Tibial nerve (tissue), 4 donors: Measurements from ENCODE around the gene FBXW5. TPM values are rescaled to one million over a fixed set of nuclear protein-coding genes. Genes with fewer than 3 reads are reported as not detected.
A peak's percentile ranks its signal among the peaks of the same experiment; 100 is the strongest.

ENCODE experiments used
- DNase-seq, 2 donors: peaks; one replicate each; pipeline ENCODE4 v3.0.0-alpha.2; 2019; ENCODE audit warnings: low spot score in 2 of 2
- H3K27ac ChIP-seq, 4 donors: fragments of 200-600 bp; sonication (generic) in 3 of 4; one replicate each; pipeline ENCODE4 v1.5.1; 2017 to 2019; ENCODE audit warnings: mild to moderate bottlenecking in 1 of 4
- H3K27me3 ChIP-seq, 2 donors: fragments of 200-600 bp; sonication (generic) in 1 of 2; one replicate each; pipeline versions ENCODE4 v1.5.1 to v1.6.0; 2017 to 2019
- H3K36me3 ChIP-seq, 3 donors: fragments of 200-600 bp; sonication (generic); one replicate each; pipeline ENCODE4 v1.5.1; 2018 to 2019
- H3K4me1 ChIP-seq, 4 donors: fragments of 200-600 bp; sonication (generic) in 3 of 4; one replicate each; pipeline ENCODE4 v1.5.1; 2017 to 2019
- H3K4me3 ChIP-seq, 4 donors: fragments of 200-600 bp; sonication (generic) in 3 of 4; one replicate each; pipeline ENCODE4 v1.5.1; 2017 to 2019; ENCODE audit warnings: mild to moderate bottlenecking in 1 of 4, moderate library complexity in 1 of 4
- H3K9me3 ChIP-seq, 4 donors: fragments of 200-600 bp; sonication (generic) in 3 of 4; one replicate each; pipeline ENCODE4 v1.5.1; 2017 to 2019
- CTCF ChIP-seq, 5 experiments: fragments of 200-600 bp in 3 of 5; fragments of 450-650 bp in 2 of 5; sonication (generic) in 3 of 5; IDR thresholded peaks; one replicate each; pipeline ENCODE4 v1.5.1; 2016 to 2019; ENCODE audit warnings: antibody characterized with exemption in 5 of 5, mild to moderate bottlenecking in 3 of 5, moderate library complexity in 2 of 5
- EP300 ChIP-seq, 2 donors: sonication (generic); formaldehyde crosslinking; IDR thresholded peaks; one replicate each; pipeline ENCODE4 v1.6.1; 2017; ENCODE audit warnings: antibody characterized with exemption in 2 of 2, mild to moderate bottlenecking in 1 of 2
- POLR2A ChIP-seq, 2 donors: fragments of 450-650 bp; IDR thresholded peaks; one replicate each; pipeline ENCODE4 v1.6.1; 2017; ENCODE audit warnings: antibody characterized with exemption in 2 of 2, mild to moderate bottlenecking in 2 of 2, moderate library complexity in 2 of 2
- WGBS, 2 donors: methylation state at CpG; one replicate each; pipeline ENCODE4 v1.1.5; 2018; 5-methylcytosine and 5-hydroxymethylcytosine counted together
- total RNA-seq, 4 donors: library from RNA; depleted of rRNA; stranded (reverse); fragments of >200 nt; gene quantifications; one replicate each; pipeline ENCODE4 v1.1.0, GENCODE V29; 2016

FBXW5 gene
- total RNA-seq, 4 donors from 2014 or later, result 138 to 227 (median 193) TPM

GRCh38 chr9:136928591-136928990, 15.9 kb downstream of the FBXW5 start:
- WGBS, 2 donors, result 76 to 77% methylated on average over 5 to 9 of the region's 9 CpGs
- DNase-seq, result no peak
- Histone ChIP-seq H3K4me3 (no peak overlapping the region), H3K36me3 (peaks cover 0 to 37% (median 13%) of the 10 kb centered on the region in 3 donors), H3K4me1 (no peaks in the 10 kb centered on the region), H3K27me3 (no peaks in the 10 kb centered on the region), H3K9me3 (no peaks in the 10 kb centered on the region), H3K27ac (peak overlapping the region in 1 of 4 donors; percentile 3)
- TF ChIP-seq POLR2A (IDR thresholded peaks at IDR 0.05) (no peak), EP300 (IDR thresholded peaks at IDR 0.05) (no peak), CTCF (IDR thresholded peaks at IDR 0.05) (no peak)

GRCh38 chr9:136927343-136928271, 16.9 kb downstream of the FBXW5 start:
- no peaks in the 10 kb centered on the region for H3K27me3 ChIP-seq
- no peak overlapping the region for H3K4me3 ChIP-seq
- TF ChIP-seq CTCF (IDR thresholded peaks at IDR 0.05) (no peak), EP300 (IDR thresholded peaks at IDR 0.05) (no peak), POLR2A (IDR thresholded peaks at IDR 0.05) (no peak)
- 70 to 79% methylated on average over 22 to 23 of the region's 23 CpGs for WGBS, 2 donors
- peaks cover 0 to 37% (median 13%) of the 10 kb centered on the region in 3 donors for H3K36me3 ChIP-seq
- H3K9me3 ChIP-seq, result no peaks in the 10 kb centered on the region
- H3K4me1 ChIP-seq, result no peaks in the 10 kb centered on the region
- peak overlapping the region in 1 of 4 donors; percentile 3 for H3K27ac ChIP-seq
- DNase-seq, result no peak

- H3K27me3 ChIP-seq, result no peaks in the 10 kb centered on the region
- WGBS, 2 donors, result 94 to 97% methylated on average over 13 of the region's 13 CpGs
- TF ChIP-seq POLR2A (IDR thresholded peaks at IDR 0.05) (no peak), CTCF (IDR thresholded peaks at IDR 0.05) (no peak), EP300 (IDR thresholded peaks at IDR 0.05) (no peak)
- no peak overlapping the region for H3K27ac ChIP-seq
- H3K9me3 ChIP-seq, result no peaks in the 10 kb centered on the region
- H3K4me3 ChIP-seq, result no peak overlapping the region
- DNase-seq, result no peak
- H3K36me3 ChIP-seq, result peaks cover 0 to 37% (median 13%) of the 10 kb centered on the region in 3 donors
- H3K4me1 ChIP-seq, result peaks cover 0 to 8% (median 2%) of the 10 kb centered on the region in 4 donors
These were observed 17.8 kb downstream of the FBXW5 start for GRCh38 chr9:136926749-136927148.

- H3K4me3 ChIP-seq, result no peak overlapping the region
- no peaks in the 10 kb centered on the region for H3K27me3 ChIP-seq
- TF ChIP-seq CTCF (IDR thresholded peaks at IDR 0.05), result no peak
- no peak for TF ChIP-seq POLR2A (IDR thresholded peaks at IDR 0.05)
- TF ChIP-seq EP300 (IDR thresholded peaks at IDR 0.05), result no peak
- WGBS, 2 donors, result 81 to 87% methylated on average over 8 to 9 of the region's 9 CpGs
- H3K9me3 ChIP-seq, result no peaks in the 10 kb centered on the region
- DNase-seq, result no peak
- H3K27ac ChIP-seq, result no peak overlapping the region
- peaks cover 0 to 38% (median 13%) of the 10 kb centered on the region in 3 donors for H3K36me3 ChIP-seq
- peaks cover 0 to 13% (median 2%) of the 10 kb centered on the region in 4 donors for H3K4me1 ChIP-seq
These were observed 18.3 kb downstream of the FBXW5 start for GRCh38 chr9:136926154-136926704.
